Loucy (cell line): Measurements from ENCODE around the gene OR11A1.

Source experiments
- H2AFZ ChIP-seq: fragments of 200-600 bp; sonication (generic); 2 replicates; pipeline ENCODE4 v1.6.0; 2016; ENCODE audit warnings: antibody characterized with exemption, mild to moderate bottlenecking, low read length, moderate library complexity
- H3F3A ChIP-seq: fragments of 200-600 bp; 2 replicates; pipeline ENCODE4 v1.6.0; 2016; ENCODE audit warnings: antibody characterized with exemption, low read depth, mild to moderate bottlenecking
- H3K27me3 ChIP-seq: fragments of 200-600 bp; sonication (generic); 2 replicates; pipeline ENCODE4 v1.6.1; 2014; ENCODE audit warnings: low read length, mild to moderate bottlenecking; ENCODE audit not compliant: insufficient read depth, poor library complexity, severe bottlenecking
- H3K36me3 ChIP-seq: fragments of 200-600 bp; sonication (generic); 2 replicates; pipeline ENCODE4 v1.6.1; 2016; ENCODE audit warnings: low read length; ENCODE audit not compliant: insufficient read depth
- H3K4me1 ChIP-seq: fragments of 200-600 bp; sonication (generic); 2 replicates; pipeline ENCODE4 v1.5.1; 2014; ENCODE audit warnings: low read length, mild to moderate bottlenecking; ENCODE audit not compliant: insufficient read depth, poor library complexity, severe bottlenecking
- H3K4me2 ChIP-seq: fragments of 200-600 bp; sonication (generic); 2 replicates; pipeline ENCODE4 v1.6.0; 2014; ENCODE audit warnings: antibody characterized with exemption, low read length, low read depth, mild to moderate bottlenecking; ENCODE audit not compliant: poor library complexity, severe bottlenecking
- H3K4me3 ChIP-seq: fragments of 200-600 bp; sonication (generic); 2 replicates; pipeline ENCODE4 v1.5.1; 2014; ENCODE audit warnings: low read length, mild to moderate bottlenecking, mixed read lengths; ENCODE audit not compliant: poor library complexity, severe bottlenecking
- H3K79me2 ChIP-seq: fragments of 200-600 bp; sonication (generic); 2 replicates; pipeline ENCODE4 v1.6.1; 2014; ENCODE audit warnings: low read length; ENCODE audit not compliant: insufficient read depth
- H3K9ac ChIP-seq: fragments of 200-600 bp; sonication (generic); 2 replicates; pipeline ENCODE4 v1.6.0; 2014; ENCODE audit warnings: mild to moderate bottlenecking, low read depth, low read length, moderate library complexity; ENCODE audit not compliant: poor library complexity, severe bottlenecking
- H3K9me2 ChIP-seq: fragments of 200-600 bp; sonication (generic); replicated peaks from 2 replicates; pipeline ENCODE4 v1.6.1; 2016; ENCODE audit warnings: low read depth, low read length, mixed read lengths
- H3K9me3 ChIP-seq: fragments of 200-600 bp; sonication (generic); 2 replicates; pipeline ENCODE4 v1.6.1; 2014; ENCODE audit warnings: mild to moderate bottlenecking, antibody characterized with exemption, low read length, low read depth; ENCODE audit not compliant: insufficient read depth
- H4K20me1 ChIP-seq: fragments of 200-600 bp; sonication (generic); 2 replicates; pipeline ENCODE4 v1.6.0; 2014; ENCODE audit warnings: antibody characterized with exemption, low read length, mild to moderate bottlenecking; ENCODE audit not compliant: insufficient read depth, poor library complexity, severe bottlenecking
- EZH2phosphoT487 ChIP-seq: fragments of 200-600 bp; IDR thresholded peaks from 2 replicates; pipeline ENCODE4 v1.6.1; 2018; ENCODE audit warnings: antibody characterized with exemption, mild to moderate bottlenecking, moderate library complexity, borderline replicate concordance
- TF ChIP-seq, protein P1 (sequence below): fragments of 200-600 bp; sonication (generic); conservative IDR thresholded peaks from 2 replicates; pipeline ENCODE4 v1.5.1; 2014; ENCODE audit warnings: mild to moderate bottlenecking, antibody characterized with exemption, low read length

The OR11A1 gene

DNA sequence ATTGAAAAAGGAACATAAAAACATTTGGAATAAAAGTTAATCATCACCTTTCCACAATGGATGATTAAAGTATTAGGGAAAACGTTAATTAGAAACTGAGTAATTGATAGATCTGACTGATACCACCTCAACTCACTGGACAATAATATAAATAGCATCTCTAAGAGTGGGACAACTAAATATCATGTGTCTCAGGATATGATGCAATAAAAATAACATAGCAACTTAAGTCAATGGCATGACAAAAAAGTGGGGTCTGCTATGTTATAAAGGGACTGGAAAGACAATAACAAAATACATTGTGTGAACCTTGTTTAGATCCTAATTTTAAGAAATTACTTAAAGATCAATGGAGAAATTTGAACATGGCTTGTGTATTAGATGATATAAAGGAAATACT, 31.8 kb downstream of the OR11A1 start:
- no peak overlapping the region for H3K4me3 ChIP-seq
- H3K4me1 ChIP-seq: no peaks in the 10 kb centered on the region
- H4K20me1 ChIP-seq: no peaks in the 10 kb centered on the region
- no peak overlapping the region for H3K9ac ChIP-seq
- no peaks in the 10 kb centered on the region for H3F3A ChIP-seq
- no peaks in the 10 kb centered on the region for H3K79me2 ChIP-seq
- H3K27me3 ChIP-seq: no peaks in the 10 kb centered on the region
- no peak overlapping the region for H2AFZ ChIP-seq
- H3K9me2 ChIP-seq: no peaks in the 10 kb centered on the region
- H3K9me3 ChIP-seq: 0 out of 2 replicates have a peak, but pooled peaks cover 4% of the 10 kb centered on the region
- no peaks in the 10 kb centered on the region for H3K36me3 ChIP-seq
- no peak overlapping the region for H3K4me2 ChIP-seq
- TF ChIP-seq, protein P1, sequence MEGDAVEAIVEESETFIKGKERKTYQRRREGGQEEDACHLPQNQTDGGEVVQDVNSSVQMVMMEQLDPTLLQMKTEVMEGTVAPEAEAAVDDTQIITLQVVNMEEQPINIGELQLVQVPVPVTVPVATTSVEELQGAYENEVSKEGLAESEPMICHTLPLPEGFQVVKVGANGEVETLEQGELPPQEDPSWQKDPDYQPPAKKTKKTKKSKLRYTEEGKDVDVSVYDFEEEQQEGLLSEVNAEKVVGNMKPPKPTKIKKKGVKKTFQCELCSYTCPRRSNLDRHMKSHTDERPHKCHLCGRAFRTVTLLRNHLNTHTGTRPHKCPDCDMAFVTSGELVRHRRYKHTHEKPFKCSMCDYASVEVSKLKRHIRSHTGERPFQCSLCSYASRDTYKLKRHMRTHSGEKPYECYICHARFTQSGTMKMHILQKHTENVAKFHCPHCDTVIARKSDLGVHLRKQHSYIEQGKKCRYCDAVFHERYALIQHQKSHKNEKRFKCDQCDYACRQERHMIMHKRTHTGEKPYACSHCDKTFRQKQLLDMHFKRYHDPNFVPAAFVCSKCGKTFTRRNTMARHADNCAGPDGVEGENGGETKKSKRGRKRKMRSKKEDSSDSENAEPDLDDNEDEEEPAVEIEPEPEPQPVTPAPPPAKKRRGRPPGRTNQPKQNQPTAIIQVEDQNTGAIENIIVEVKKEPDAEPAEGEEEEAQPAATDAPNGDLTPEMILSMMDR: no peak
- no peak for TF ChIP-seq EZH2phosphoT487

DNA sequence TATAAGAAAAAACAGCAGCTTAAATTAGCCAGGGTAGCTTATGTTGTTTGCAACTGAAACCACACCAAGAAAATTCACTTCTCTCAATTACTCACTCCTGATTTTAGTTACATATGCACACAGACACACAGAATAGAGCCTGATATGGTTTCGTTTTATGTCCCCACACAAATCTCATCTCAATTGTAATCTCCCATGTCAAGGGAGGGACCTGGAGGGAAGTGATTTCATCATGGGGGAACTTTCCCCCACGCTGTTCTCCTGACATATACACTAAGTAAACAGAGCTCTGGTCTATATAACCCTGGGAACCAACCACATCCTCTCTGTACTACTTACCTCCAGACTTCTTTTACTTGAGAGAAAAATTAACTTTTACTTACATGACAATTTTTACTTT, 32.3 kb downstream of the OR11A1 start:
- H4K20me1 ChIP-seq: no peaks in the 10 kb centered on the region
- H3K4me1 ChIP-seq: no peaks in the 10 kb centered on the region
- no peak overlapping the region for H3K4me2 ChIP-seq
- no peaks in the 10 kb centered on the region for H3K36me3 ChIP-seq
- no peak overlapping the region for H3K9ac ChIP-seq
- no peak overlapping the region for H3K4me3 ChIP-seq
- TF ChIP-seq EZH2phosphoT487: no peak
- TF ChIP-seq, protein P1: no peak
- no peaks in the 10 kb centered on the region for H3F3A ChIP-seq
- H3K9me2 ChIP-seq: no peaks in the 10 kb centered on the region
- no peaks in the 10 kb centered on the region for H3K79me2 ChIP-seq
- H3K9me3 ChIP-seq: 0 out of 2 replicates have a peak, but pooled peaks cover 4% of the 10 kb centered on the region
- no peak overlapping the region for H2AFZ ChIP-seq
- no peaks in the 10 kb centered on the region for H3K27me3 ChIP-seq

DNA sequence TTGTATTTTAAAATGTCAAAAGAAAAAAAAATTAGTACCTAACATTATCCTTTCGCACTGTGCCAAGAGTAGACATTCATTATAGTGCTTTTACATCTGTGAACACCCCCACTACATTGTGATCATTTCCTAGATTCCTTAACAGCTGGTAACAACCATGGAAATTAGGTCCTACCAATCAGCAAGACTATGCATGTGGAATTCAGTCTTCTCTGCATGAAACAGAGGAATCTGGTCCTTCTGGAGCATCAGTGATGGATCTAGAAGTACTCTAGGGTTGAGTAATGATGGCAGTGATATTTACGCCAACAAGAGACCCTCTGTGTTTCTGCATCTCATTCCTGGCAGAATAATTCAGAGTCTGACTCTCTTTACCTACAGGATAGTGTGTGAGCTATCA, 32.7 kb downstream of the OR11A1 start:
- H3K4me2 ChIP-seq: no peak overlapping the region
- H2AFZ ChIP-seq: no peak overlapping the region
- H3K9ac ChIP-seq: no peak overlapping the region
- H3K4me1 ChIP-seq: no peaks in the 10 kb centered on the region
- H3K27me3 ChIP-seq: no peaks in the 10 kb centered on the region
- no peaks in the 10 kb centered on the region for H3F3A ChIP-seq
- no peaks in the 10 kb centered on the region for H4K20me1 ChIP-seq
- H3K9me3 ChIP-seq: 0 out of 2 replicates have a peak, but pooled peaks cover 4% of the 10 kb centered on the region
- H3K36me3 ChIP-seq: no peaks in the 10 kb centered on the region
- H3K9me2 ChIP-seq: no peaks in the 10 kb centered on the region
- no peaks in the 10 kb centered on the region for H3K79me2 ChIP-seq
- TF ChIP-seq, protein P1: no peak
- TF ChIP-seq EZH2phosphoT487: no peak
- H3K4me3 ChIP-seq: no peak overlapping the region
